Measurements from ENCODE around the gene SORBS1.

GRCh38 chr10:95522117-95522516, 39.1 kb downstream of the SORBS1 start:
- no peak for TF ChIP-seq REST (IDR thresholded peaks at IDR 0.05; ENCODE audit: borderline replicate concordance)
- no peak for TF ChIP-seq EZH2 (IDR thresholded peaks at IDR 0.05; ENCODE audit: borderline replicate concordance, insufficient read depth, low read length, poor library complexity, severe bottlenecking)
- TF ChIP-seq CTCF (IDR thresholded peaks at IDR 0.05; ENCODE audit: poor library complexity, severe bottlenecking) = no peak
- no peak for TF ChIP-seq MXI1 (conservative IDR thresholded peaks at IDR 0.05; ENCODE audit: poor library complexity, severe bottlenecking)
- no peak for TF ChIP-seq POLR2AphosphoS5 (IDR thresholded peaks at IDR 0.05)
- TF ChIP-seq EP300 (conservative IDR thresholded peaks at IDR 0.05; ENCODE audit: poor library complexity, severe bottlenecking) = no peak

Data from neural cell (in vitro differentiated cells).